GM18499 (cell line): Measurements from ENCODE around the gene ILDR1.

Experiments used
- ATAC-seq: cut with Tn5 transposase; IDR thresholded peaks from one replicate; pipeline ENCODE4 v1.9.1; 2021; ENCODE audit warnings: moderate number of reproducible peaks; ENCODE audit not compliant: insufficient read depth, unreplicated experiment

Gene ILDR1

DNA sequence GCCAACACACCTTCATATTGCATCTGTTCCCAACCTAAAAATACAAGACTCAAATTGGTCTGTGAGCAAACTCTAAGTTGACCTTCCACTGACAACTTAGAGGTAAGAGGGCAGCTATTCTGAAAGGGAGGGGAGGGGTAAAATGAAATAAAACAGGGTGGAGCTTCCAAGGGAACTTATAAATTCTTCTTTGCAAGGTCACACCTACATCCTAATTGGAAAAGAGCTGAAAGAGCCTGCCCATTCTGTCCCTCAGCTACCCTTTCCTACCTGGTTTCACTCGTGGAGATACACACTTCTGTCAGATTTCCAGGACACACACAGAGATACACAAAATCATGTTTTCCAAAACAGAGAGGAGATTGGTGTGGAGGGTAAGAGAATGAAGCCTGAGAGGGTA, 1.0 kb downstream of the ILDR1 start:
- no peak for ATAC-seq

DNA sequence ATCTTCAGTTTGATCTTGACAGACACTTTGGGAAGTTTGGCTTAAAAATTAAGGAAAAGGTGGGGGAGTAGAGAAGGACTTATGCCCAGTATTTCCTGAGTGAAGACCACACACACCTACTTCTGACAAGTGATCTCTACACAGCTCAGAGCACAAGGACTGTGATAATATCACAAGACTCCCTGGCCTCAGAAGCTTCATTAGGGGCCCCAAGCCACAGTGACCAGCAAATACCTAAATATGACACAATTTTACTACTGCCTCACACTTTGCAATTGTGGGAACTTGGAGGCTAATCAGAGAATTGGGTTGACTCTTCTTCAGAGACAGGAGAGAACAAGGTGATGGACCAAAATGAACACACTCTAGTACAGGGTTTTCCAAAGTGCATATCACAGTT, 2.6 kb downstream of the ILDR1 start:
- no peak for ATAC-seq

DNA sequence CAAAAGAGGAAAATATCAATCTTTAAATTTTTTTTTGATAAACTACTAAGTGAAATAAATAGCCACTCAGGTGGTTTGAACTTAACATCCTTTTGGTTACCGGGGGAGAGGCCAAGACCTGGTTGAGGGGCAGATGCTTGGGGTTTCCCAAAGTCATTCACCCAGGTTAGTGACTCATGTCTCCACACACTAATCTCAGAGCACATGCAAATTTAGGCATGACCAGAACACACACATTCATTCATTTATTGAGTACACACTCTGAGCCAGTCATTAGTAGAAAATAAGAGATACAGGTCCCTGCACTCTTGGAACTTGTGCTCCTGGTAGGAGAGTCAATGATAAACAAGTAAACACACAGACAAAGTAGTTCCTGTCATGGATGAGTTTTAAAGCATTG, 7.3 kb downstream of the ILDR1 start:
- ATAC-seq = peak; percentile 94

DNA sequence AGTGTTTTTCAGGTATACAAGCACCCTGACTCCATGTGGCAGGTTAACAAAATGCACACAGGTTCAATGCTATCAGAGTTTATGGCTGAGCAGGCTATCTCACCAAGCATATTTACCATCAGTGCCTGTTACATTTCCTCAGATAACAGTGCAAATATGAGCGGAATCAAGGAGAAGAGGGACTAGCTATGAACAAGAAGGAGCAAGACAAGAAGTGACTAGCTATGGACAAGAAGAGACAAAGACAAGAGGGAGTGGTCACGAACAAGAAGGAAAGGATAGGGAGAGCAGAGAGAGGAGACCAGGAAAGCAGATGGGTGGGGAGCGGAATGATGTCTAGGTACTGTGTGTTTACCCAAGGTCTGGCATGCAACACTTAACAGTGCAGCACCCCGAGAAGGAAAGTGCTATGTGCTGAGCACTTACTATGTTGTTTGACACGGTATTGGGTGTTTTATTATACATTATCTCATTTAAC, 8.6 kb downstream of the ILDR1 start:
- no peak for ATAC-seq

DNA sequence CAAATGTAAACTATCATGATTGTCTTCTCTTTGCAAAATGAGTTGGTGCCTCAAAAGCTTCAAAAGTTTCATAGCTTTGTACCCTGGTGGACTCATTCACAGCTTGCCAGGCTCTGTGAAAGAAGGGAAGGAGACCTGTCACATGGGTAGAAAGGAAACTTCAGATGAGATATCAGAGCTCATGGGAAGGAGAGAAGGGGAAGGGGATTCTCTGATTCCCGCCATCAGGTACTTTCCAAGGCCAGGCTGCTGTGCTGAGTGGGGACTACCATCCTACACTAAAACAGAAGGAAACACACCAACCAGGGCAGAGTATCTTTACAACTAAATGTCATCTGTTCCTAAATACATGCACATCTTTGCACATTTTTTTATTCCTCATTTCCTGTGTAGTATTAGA, 9.2 kb downstream of the ILDR1 start:
- ATAC-seq = no peak

DNA sequence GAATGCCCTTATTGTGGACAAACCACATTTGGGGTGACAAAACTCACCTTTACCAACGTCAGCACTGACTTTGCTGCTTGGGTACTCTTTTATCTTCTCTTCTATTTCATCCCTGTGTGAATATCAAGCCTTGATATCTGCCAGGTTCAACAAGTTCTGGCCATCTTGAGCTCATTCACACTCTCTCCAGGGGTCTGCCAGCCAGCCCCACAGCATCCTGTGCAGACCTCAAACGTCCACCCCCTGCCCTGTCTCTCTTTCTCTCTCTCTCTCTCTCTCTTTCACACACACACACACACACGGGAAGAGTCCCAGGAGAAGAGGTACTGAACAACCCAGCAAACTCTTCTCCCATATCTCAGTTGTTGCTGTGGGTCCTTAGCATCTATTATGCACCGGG, 10.7 kb downstream of the ILDR1 start:
- ATAC-seq = no peak

DNA sequence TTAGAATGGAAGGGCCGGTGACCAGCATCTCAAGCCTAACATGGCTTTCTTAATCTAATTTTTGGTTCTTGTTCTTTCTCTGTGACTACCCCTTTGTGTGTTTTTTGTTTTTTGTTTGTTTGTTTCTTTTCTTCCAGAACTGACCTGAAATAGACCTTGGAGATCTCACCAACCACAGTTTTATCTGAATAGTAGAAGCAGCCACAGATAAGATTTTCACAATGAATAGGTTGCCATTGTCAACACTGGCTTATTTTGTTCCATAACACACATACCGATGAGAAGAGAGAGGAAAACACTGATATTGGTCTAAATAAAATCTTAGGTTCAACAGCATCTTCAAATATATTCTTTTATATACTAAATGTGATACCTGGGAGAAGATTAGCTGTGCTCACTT, 11.5 kb downstream of the ILDR1 start:
- no peak for ATAC-seq

DNA sequence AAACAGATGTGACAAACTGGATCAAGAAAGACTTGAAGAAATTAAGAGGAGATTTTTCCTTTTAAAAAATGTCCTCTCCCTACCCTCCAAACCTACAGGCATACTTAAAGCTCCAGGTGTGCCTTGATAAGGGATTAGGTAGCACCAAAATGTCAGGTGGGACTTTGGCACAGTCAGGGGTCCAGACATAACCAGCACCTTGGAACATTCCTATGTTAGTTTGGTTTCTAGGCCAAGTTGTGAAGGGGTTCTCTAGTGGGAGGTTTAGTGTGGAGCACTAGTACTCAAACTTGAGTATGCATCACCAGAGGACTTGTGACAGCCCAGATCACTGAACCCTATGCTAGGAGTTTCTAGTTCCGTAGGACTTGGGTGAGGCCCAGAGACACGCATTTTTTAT, 13.9 kb downstream of the ILDR1 start:
- ATAC-seq = no peak

DNA sequence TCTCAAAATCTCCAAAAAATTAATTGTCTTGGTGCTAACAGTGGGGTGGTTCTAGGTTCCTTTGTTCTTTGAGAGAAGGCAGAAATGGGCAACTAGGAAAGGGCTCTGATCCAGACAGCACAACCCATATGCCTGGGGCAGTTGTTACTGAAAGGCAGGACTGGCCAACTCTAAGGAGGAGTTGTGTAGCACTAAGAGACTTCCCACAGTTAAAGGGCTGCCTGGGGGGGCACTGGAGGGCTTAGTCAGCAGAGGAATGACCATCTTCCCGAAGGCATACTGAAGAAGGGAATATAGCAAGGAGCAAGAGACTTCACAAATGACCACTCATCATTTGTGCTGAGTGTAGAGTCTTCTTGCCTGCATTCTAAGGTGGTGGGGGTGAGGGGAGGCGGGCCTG, 15.8 kb downstream of the ILDR1 start:
- no peak for ATAC-seq

DNA sequence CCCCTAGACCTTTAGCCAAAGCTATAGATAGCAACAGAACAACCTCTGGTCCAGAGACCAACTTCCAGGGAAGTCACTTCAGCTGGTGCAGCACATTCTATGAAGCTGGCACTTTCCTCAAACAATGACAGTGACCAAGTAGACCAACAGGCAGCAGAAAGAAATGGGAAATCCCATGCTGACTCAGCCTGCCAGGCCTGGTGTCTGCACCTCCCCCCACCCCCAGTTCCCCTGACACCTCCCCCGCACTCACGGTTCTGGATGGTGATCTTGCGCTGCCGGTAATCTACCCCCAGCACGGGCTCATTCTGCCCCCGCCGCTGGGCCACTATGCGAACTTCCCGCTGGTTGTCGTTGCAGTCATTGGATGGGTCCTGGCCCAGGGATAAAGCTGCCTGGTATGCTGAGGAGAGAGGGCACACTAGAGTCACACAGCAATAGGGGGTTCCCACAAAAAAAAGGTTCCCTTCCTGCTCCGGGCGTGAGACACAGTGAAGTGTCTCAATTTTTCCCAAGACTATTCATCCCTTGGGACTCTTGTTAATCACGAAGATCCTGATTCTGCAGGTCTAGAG, 17.0 kb downstream of the ILDR1 start:
- ATAC-seq = peak; percentile 34

DNA sequence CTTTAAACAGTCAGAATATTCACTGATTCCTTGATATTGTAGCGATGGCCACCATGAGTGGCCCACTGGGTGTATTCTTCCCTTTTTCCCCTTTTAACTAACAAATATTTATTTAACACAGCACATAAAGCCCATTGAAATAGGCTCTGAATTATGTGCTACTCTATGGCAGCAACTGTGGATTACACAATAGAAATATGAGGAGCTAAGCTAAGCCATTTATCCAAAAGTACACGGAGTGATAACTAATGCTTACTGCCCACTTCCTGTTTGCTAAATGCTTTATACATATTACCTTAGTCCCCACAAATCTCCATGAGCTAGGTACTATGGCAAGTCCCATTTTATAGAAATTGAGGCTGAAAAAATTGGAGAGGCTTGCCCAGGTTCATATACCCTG, 17.9 kb downstream of the ILDR1 start:
- no peak for ATAC-seq

DNA sequence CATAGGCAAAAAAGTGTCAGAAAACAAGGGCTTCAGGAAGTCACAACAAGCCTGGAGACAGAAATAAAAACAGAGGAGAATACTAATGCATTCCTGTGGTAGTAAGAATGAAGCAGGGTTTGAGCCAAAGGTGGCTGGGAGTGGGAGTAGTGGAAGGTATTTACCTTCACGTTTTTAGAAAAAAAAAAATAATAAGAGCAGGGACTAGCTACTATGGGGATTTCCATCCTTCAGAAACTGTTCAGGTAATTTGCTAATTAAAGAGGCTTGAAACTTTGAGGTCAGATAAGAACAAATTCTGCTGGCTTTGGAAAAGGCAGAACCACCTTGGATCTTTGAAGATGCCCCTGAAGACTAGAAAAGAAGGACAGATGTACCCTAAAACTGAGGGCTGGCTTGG, 18.4 kb downstream of the ILDR1 start:
- ATAC-seq = no peak

DNA sequence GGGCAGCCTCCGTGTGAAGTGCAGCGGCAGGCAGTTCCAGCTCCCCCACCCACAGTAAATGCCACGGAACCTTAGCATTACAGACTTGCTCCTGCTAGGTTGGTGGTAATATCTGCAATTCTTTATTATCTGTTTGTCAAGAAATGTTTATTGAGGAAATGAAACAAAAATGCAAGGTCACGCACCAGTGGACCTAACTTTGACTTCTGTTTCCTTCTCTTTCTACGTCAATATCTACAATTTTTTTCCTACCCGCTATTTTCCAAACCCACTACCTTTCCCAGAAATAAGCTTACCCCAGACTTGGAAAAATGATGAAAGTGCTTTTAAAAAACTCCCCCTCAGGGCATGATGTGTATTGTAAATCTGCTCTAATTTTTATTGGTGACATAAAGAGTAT, 18.9 kb downstream of the ILDR1 start:
- ATAC-seq = no peak

DNA sequence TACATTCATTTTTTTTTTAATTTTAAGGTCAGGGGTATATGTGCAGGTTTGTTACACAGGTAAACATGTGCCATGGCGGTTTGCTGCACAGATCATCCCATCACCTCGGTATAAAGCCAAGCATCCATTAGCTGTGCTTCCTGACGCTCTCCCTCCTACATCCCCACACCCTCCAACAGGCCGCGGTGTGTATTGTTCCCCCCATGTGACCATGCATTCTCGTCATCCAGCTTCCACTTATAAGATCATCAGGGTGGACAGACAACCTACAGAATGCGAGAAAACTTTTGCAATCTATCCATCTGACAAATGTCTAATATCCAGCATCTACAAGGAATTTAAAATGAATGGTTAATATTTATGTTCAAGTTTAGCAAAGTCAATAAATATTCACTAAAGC, 19.4 kb downstream of the ILDR1 start:
- no peak for ATAC-seq

DNA sequence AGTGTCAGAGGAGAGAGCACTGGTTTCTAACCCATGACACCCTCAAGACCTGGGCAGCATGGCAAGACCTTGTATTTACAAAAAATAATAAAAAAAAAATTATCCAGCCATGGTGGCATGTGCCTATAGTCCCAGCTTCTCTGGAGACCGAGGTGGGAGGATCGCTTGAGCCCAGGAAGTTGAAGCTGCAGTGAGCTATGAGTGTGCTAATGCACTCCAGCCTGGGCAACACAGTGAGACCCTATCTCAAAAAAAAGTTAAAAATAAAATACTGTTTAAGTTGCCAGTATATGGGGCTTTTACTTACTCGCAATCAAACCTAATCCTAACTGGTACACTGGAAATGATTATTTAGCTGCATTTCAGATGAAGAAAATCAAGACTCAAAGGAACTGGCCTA, 20.2 kb downstream of the ILDR1 start:
- ATAC-seq = no peak

DNA sequence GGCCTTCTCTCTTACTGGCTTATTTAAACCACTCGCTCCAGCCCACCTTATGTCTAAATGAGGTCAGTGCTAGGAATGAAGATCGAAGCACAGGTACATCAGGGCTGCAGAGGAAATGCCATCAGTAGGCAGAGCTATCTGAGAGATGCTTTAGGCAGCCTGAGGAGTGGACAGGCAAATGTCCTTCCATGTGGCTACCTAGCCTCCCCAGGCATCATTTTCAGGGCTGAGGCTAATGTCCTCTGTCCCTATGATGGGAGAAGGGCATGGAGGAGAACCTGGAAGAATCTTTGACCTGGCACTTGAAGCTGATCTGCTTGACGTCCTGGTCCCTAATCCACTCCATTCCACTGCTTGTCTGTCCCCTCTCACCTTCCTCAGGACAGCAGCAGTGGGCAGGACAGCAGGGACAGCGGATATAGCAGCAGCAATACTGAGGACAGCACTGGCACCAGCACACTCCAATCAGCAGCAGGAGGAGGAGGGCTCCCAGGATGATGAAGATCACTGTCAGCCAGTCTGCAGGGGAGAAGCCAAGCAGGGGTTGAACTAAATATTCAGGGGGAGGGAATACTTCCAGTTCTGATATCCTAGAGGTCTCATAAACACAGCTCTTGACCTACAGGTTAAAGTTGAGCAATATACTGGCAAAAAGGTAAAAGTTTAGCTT, 21.0 kb downstream of the ILDR1 start:
- ATAC-seq = no peak

DNA sequence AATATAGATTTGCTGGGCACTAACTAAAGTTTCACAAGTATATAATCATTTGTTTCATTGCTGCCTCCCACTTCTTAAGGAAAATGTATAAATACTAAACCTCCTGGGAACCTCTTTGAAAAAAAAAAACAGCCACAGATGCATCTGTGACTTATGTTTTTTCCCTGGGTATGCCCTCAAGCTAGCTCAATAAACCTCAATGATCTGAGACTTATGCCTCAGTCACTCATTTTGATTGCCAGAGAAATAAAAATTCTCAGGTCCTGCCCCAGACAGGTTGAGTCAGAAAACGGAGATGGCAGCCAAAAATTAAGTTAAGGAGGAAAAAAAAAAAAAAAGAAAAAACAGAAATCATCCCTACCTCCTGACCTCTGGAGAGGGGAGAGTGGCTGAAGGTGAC, 22.1 kb downstream of the ILDR1 start:
- no peak for ATAC-seq

DNA sequence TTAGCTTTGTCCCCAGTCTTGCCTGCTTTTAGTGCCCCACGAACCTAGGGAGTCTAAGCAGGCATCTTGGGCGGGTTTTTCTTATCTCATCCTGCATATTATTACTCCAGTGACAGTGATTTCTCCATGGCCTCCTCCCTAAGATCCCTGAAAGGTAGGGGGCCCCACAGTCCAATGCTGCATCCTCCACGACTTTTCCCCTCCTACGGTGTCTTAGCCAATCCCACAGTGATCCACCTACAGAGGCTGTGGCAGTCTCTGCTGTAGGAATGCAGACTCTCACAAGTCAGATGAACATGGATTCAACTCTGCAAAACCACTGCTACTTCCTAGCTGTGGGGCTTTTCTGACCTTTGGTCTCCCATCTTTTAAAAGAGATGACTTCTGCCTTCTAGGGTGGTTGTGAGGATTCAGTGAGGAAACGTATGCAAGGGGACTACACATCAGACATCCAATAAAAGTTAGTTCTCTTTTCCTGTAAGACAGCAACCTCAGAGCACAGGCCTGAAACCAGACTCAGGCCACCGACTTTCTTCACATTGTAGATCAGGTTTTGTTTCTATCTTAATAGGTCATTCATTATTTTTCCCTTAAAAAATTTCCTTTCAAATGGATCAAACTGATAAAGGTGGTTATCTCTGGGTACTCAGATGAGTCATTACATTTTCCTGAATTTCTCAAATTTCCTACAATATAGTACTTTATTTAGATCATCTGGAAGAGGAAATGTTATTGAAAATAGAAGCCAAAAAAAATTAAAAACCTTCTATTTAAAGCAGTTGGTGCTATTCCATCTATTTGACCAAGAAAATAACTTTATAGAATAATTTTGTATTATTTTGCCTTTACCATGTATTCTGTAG, 23.2 kb downstream of the ILDR1 start:
- no peak for ATAC-seq

DNA sequence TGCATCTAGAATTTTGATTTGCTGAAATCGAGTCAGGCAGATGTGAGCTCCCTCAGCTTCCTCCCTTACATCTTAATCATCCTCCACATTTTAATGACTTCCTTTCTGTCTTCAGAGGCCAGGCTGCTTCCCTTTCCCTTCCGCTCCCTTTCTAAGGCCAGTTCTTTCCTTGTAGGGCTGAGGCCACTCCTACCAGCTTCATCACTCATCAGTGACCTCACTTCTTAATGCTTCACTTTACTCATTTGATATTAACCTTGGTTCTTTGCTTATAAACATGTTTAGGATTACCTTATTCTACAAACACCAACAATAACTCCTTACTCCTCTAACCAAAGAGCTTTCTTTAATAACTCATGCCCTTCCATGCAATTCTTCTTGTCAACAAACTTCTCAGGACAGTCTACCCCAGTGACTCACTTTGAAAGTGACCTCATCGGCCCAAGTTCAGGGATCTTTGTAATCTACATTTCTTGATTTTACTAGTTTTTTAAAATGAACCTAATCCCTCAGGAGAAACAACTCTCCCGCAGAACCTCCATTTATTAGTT, 23.9 kb downstream of the ILDR1 start:
- no peak for ATAC-seq

DNA sequence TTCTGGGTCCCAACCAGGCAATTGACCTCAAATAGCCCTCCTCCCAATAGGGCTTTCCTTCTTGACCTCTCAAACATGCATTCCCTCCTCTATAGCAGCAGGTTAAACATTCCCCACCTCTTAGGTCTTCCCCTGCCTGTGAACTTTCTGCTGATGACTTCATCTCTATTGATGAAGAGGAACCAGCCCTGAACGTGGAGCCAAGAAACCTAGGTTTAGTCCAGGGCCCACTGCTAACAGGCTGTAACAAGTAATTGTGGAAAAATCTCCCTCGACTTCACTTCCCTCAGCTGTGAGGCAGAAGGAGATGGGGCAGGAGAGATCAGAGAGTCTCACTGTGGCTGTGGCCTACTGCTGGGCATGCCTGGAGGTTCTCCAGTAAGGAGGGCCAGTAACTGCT, 24.7 kb downstream of the ILDR1 start:
- ATAC-seq = no peak

DNA sequence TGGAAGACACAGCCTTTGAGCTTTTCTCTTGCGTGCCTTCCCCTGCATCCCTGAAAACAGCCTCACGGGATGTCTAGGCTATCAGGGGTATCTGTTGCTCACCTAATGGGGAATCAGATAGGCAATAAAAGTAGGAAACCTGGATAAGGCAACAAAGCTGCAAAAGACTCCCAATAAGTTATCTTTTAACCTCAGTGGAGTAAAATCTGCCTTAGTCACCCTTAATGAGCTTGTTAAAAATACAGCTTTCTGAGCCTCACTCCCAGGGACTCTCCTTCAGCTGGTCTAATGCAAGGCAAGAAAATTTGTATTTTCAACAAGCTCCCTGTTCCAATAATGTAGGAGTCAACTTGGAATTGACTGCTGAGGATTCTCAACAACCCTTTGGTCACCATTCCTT, 25.6 kb downstream of the ILDR1 start:
- no peak for ATAC-seq
